Measurements from ENCODE around the gene KLHL24. TPM values are rescaled to one million over a fixed set of nuclear protein-coding genes. Genes with fewer than 3 reads are reported as not detected.
"Not testable (repeated sequence)": the region's sequence is repeated elsewhere in the genome, so short reads cannot be mapped to it uniquely, and the experiment has no call there.

The KLHL24 gene
- total RNA-seq, 1 donor from 2014 or later, result 82.8 TPM

GRCh38 chr3:183631715-183632114 is 3.7 kb upstream of the KLHL24 start:
- no peak for TF ChIP-seq CTCF (IDR thresholded peaks at IDR 0.05)
- no peaks in the 10 kb centered on the region for H3K27me3 ChIP-seq
- no peaks in the 10 kb centered on the region for H3K36me3 ChIP-seq
- no peaks in the 10 kb centered on the region for H3K9me3 ChIP-seq
- ATAC-seq (no peak), DNase-seq (no peak)
- no peak overlapping the region for H3K4me3 ChIP-seq
- H3K4me1 ChIP-seq, result peaks cover 14% of the 10 kb centered on the region
- intact Hi-C loops (cut with DNase I), result no loop called here
- no peak overlapping the region for H3K27ac ChIP-seq

- ATAC-seq; intact Hi-C loops (cut with DNase I); H3K4me3 ChIP-seq; H3K27ac ChIP-seq; H3K36me3 ChIP-seq; H3K9me3 ChIP-seq; DNase-seq; H3K27me3 ChIP-seq: not testable (repeated sequence)
- H3K4me1 ChIP-seq, result peaks cover 21% of the 10 kb centered on the region
Observed at GRCh38 chr3:183632725-183633124, 2.7 kb upstream of the KLHL24 start.

- DNase-seq (no peak), ATAC-seq (no peak)
- Histone ChIP-seq H3K27ac (peak overlapping the region; percentile 99), H3K27me3 (no peaks in the 10 kb centered on the region), H3K4me3 (peak overlapping the region; percentile 100), H3K4me1 (peaks cover 29% of the 10 kb centered on the region), H3K36me3 (no peaks in the 10 kb centered on the region), H3K9me3 (no peaks in the 10 kb centered on the region)
- intact Hi-C loops (cut with DNase I), result no loop called here
- no peak for TF ChIP-seq CTCF (IDR thresholded peaks at IDR 0.05)
Observed at GRCh38 chr3:183634707-183635106, 716 bp upstream of the KLHL24 start.

- H3K4me1 ChIP-seq, result peaks cover 29% of the 10 kb centered on the region
- H3K9me3 ChIP-seq, result no peaks in the 10 kb centered on the region
- ATAC-seq (no peak), DNase-seq (no peak)
- no peaks in the 10 kb centered on the region for H3K36me3 ChIP-seq
- peak overlapping the region; percentile 100 for H3K4me3 ChIP-seq
- H3K27ac ChIP-seq, result peak overlapping the region; percentile 99
- intact Hi-C loops (cut with DNase I), result no loop called here
- no peaks in the 10 kb centered on the region for H3K27me3 ChIP-seq
- no peak for TF ChIP-seq CTCF (IDR thresholded peaks at IDR 0.05)
Observed at GRCh38 chr3:183635107-183635430, 354 bp upstream of the KLHL24 start.

GRCh38 chr3:183636221-183637105 is 1.0 kb downstream of the KLHL24 start:
- peak overlapping the region; percentile 99 for H3K27ac ChIP-seq
- no peaks in the 10 kb centered on the region for H3K27me3 ChIP-seq
- no peak for TF ChIP-seq CTCF (IDR thresholded peaks at IDR 0.05)
- intact Hi-C loops (cut with DNase I), result no loop called here
- H3K9me3 ChIP-seq, result no peaks in the 10 kb centered on the region
- no peaks in the 10 kb centered on the region for H3K36me3 ChIP-seq
- ATAC-seq (peak; percentile 92), DNase-seq (peak; percentile 96)
- peaks cover 29% of the 10 kb centered on the region for H3K4me1 ChIP-seq
- H3K4me3 ChIP-seq, result peak overlapping the region; percentile 100

- no peaks in the 10 kb centered on the region for H3K36me3 ChIP-seq
- intact Hi-C loops (cut with DNase I), result no loop called here
- peak overlapping the region; percentile 100 for H3K4me3 ChIP-seq
- ATAC-seq (no peak), DNase-seq (no peak)
- peaks cover 29% of the 10 kb centered on the region for H3K4me1 ChIP-seq
- TF ChIP-seq CTCF (IDR thresholded peaks at IDR 0.05), result no peak
- peak overlapping the region; percentile 99 for H3K27ac ChIP-seq
- H3K9me3 ChIP-seq, result no peaks in the 10 kb centered on the region
- no peaks in the 10 kb centered on the region for H3K27me3 ChIP-seq
Observed at GRCh38 chr3:183637106-183637486, 1.7 kb downstream of the KLHL24 start.

- Histone ChIP-seq H3K4me3 (peak overlapping the region; percentile 100), H3K4me1 (peaks cover 30% of the 10 kb centered on the region), H3K27ac (peak overlapping the region; percentile 99)
- ATAC-seq; intact Hi-C loops (cut with DNase I); DNase-seq; H3K36me3 ChIP-seq; H3K27me3 ChIP-seq; H3K9me3 ChIP-seq: not testable (repeated sequence)
Observed at GRCh38 chr3:183637633-183638032, 2.2 kb downstream of the KLHL24 start.

Measured in upper lobe of right lung (tissue), 1 donor.